Measurements from ENCODE around the gene GALNT2.

The GALNT2 gene

GRCh38 chr1:230136453-230137336 lies 69.7 kb downstream of the GALNT2 start:
- no peak for DNase-seq

- no peak for DNase-seq
These were observed 70.3 kb downstream of the GALNT2 start for GRCh38 chr1:230137337-230137815.

- DNase-seq: no peak
These were observed 71.7 kb downstream of the GALNT2 start for GRCh38 chr1:230138561-230139239.

GRCh38 chr1:230139315-230139714 lies 72.3 kb downstream of the GALNT2 start:
- DNase-seq: no peak

DNA sequence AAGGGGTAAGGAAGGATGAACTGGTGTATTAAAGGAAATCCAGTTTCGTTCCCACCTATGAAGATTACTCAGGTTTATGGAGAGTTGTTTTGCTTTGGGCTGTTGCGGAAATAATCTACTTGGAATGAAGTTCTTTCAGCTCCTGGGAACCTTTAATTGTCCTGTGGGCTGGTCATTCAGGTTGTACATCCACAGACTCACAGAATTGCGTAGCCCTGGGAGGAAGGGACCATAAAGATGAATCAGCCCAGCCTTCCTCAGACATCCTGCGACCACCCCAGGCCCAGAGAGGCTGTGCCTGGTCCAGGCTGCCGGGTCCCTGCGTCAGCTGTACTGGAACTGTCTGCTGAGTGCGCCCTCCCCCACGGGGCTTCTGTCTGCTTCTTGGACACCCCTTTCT lies 72.7 kb downstream of the GALNT2 start:
- DNase-seq: no peak

DNA sequence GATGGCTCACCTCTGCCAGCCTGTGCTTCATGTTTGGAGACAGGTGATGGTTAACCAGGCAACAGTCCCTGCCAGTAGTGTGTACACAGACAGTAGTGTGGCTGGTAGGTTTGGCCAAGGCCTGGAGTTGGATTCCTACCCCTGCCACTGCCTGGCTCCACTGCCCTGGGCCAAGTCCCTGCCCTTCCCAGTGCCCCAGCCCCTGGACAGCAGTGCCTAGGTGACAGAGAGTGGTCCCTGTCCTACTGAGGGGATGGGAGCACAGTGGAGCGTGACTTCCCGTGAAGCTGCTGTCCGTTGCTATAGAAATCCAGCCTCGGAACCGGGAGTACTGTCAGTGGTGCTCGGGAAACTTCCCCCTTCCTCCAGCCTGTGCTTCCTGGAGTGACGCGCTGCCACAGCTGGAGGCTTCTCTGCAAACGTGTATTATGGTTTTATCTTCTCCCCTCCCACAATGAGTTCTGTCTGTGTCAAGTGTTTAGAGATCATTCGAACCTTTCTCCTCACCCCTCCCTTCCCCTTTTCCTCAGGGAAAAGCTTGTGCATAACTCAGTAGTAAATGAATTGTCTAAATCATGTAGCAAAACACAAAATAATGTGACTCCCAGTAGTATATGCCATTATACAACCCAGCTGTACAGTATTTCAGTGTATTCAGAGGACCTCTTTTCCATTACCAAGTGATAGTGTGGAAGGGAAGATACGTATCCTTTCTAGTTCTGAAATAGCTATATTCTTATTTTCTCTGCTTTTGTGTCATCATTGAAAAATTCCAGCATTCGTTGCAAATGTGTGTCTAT lies 73.4 kb downstream of the GALNT2 start:
- DNase-seq: no peak

DNA sequence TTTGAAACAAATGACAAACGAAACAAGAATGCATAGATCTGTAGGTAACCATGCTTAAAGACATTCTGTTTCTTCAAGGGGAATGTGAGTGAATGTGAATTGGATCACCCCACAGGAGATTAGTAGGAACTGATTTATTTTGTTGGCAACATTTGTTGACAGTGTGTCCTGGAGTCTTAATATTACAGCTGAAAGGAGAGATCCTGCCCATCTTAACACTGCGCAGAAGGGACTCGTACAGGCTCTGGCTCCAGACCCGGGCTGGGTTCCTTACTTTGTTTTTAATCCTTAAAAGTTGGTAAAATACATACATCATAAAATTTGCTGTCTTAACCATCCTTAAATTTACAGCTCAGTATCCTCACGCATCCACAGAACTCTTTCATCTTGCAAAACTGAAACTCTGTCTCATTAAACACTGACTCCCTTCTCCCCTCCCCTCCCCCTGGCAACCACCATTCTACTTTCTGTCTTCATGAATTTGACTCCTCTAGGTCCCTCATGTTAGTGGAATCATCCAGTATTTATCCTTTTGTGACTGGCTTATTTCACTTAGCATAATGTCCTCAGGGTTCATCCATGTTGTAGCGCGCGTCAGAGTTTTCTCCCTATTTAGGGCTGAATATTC lies 74.1 kb downstream of the GALNT2 start:
- no peak for DNase-seq

GRCh38 chr1:230141797-230142607 lies 75.0 kb downstream of the GALNT2 start:
- no peak for DNase-seq

DNA sequence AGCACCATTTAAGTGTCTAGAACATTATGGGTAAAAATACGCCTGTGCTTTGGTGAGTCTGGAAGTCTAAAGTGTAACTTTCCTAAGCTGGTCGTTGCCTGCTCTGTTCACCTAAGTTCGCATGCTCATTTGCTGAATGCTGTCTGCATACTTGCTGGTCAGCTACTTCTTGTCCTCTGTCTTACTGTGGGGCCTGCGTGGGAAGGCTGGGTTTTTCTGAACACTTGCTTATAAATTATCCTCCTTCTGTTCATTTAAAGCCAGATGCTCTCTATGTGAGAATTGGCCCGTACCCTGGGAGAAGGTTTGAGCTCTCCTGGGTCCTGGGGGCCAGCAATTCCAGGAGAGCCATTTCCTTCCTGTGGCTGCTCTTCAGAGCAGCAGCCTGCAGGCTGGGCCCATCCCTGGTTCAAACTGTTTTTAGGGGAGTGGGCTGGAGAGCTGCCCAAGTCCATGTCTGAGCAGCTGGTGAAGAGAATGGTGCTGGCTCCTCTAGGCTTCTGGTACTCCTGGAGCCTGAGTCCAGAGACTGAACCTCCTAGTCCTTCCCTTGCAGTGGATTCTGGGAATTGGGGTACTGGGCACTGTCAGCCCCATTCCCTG lies 75.7 kb downstream of the GALNT2 start:
- DNase-seq: no peak

DNA sequence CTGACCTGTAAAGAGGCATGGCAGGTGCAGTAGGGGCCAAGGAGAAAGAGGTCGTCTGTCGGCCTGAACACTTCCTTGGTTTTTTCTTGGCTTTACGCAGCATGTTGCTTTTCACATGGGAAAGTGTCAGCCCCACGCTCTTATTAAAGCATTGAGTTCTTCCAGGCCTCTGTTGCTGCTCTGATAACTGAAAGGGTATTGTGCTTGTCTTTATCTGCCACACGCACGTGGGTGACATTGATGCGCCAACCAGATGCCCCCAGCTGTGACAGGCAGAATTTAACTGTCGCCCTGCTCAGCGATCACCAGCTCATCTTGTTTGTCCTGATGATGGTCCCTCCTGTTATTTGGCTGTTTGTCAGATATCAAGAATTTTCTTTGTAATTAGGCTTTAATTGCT lies 76.5 kb downstream of the GALNT2 start:
- no peak for DNase-seq

DNA sequence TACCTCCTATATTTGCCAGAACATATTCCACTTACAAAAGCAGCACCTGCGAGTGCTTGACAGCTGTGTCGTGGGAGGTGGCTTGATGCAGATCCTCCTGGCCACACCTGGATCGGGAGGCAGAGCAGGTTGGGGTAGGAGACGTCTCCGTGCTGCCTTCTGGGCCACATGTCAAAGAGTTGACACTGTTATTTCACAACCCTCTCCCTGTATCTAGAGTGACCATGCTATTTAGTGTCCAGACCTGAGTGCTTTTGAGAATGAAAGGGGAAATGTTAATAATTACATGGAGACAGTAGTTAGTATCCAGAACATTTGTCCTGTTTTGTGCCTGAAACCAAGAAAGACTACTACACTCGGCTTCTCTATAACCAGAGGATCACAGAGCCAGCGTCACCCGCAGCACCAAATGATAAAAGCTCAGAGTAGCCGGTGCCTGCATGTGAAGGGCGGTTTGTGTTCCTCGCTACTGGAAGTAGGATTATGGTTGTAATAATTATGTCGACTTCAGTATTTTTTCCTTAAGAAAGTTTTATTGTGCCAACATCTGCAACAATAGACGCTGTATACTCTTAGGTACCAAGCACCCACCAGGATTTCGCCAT lies 77.1 kb downstream of the GALNT2 start:
- DNase-seq: no peak

DNA sequence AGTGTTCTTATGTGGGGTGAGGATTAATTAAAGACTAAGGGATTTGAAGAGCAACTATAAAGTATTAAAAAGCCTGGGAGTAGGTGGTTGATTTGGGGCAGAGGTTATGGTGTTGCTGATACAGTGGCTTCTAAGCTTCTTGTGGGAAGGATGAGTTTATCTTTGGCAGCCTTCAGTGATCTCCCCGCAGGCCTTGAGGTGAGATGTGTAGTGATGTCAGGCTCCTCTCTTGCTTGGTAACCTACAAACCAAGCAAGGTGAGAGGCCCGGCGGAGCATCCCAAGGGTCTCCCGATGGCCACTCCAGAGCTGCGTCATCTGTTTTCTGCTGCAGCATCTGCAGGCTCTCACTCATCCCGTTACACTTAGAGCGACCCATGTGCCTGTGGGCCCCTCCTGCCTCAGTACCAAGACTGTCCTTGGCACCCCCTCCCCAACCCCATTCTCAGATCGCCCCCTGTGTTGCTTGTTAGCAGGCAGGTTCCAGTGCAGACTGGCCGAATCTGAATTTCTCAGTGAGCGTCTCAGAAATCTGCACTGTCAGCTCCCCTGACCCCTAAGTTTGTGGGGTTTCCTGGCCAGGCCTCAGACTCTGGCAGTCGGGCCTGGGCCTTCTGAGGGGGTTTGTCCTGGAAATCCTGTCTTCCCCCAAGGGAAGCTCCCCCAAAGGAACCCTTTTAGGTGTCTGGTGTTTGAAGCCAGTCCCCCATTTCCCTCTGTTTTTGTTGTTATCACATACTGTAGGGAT lies 77.9 kb downstream of the GALNT2 start:
- DNase-seq: no peak

DNA sequence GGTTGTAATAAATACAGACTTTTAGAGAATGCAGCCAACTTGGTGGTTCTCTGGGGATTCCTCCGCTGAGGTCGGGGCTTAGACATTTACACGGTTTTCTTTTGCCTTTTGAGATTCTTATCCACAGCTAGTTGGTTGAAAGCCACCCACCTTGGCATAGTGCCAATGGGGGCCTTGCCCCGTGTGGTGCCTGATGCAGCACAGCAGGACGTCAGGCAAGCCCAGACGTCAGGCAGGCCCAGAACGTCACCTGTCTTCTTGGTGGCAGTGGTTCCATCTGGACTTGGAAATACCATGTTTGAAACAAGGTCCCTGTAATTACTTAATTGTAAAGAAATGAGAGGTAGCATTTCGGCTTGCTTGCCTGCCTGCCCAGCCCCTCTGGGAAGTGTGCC lies 78.5 kb downstream of the GALNT2 start:
- no peak for DNase-seq

- no peak for DNase-seq
These were observed 79.0 kb downstream of the GALNT2 start for GRCh38 chr1:230145953-230146476.

GRCh38 chr1:230146709-230147108 lies 79.7 kb downstream of the GALNT2 start:
- DNase-seq: no peak

DNA sequence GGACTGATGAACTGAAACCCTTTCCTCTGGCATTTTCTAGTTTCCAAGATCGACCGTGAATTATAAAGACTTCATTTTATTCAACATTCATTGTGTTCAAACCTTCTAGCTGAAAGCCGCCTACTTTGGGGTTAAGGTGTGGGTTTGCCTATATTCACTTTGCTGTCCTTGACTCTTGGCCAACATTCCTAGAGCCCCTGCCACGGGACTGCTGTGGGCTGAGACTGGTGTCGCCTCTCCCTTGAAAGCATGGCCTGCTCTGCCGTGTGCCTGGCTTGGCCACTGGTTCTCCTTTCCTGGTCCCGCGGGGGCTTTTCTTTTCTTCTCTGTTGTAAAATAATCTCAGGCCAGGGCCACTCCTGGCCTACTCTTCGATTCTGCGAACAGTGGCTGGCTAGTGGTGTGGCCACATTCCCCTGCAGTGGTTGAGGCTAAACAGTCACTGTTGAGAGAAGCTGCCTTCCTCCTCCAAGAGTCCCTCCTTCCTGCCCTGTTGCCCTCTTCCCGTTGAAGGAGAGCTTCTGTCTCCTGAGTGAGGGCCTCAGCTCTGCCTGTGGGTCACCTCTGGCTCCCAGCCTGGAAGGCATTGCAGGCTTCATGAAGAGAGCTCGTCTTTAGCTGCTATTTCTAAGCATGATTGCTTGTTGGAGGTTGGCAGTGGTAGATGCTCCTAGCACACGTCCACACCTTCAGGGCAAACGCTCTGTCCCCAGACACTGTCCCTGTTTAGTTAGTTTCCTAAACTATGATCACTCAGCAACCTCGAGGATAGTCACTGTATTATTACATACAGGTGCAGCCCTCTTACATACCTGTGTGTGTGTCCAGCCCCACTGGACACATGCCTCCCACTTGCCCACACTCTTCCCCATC lies 80.5 kb downstream of the GALNT2 start:
- no peak for DNase-seq

GRCh38 chr1:230148126-230148652 lies 81.2 kb downstream of the GALNT2 start:
- no peak for DNase-seq

GRCh38 chr1:230148768-230149469 lies 81.9 kb downstream of the GALNT2 start:
- no peak for DNase-seq
